ENCODE results near the gene MYO7B.

DNA sequence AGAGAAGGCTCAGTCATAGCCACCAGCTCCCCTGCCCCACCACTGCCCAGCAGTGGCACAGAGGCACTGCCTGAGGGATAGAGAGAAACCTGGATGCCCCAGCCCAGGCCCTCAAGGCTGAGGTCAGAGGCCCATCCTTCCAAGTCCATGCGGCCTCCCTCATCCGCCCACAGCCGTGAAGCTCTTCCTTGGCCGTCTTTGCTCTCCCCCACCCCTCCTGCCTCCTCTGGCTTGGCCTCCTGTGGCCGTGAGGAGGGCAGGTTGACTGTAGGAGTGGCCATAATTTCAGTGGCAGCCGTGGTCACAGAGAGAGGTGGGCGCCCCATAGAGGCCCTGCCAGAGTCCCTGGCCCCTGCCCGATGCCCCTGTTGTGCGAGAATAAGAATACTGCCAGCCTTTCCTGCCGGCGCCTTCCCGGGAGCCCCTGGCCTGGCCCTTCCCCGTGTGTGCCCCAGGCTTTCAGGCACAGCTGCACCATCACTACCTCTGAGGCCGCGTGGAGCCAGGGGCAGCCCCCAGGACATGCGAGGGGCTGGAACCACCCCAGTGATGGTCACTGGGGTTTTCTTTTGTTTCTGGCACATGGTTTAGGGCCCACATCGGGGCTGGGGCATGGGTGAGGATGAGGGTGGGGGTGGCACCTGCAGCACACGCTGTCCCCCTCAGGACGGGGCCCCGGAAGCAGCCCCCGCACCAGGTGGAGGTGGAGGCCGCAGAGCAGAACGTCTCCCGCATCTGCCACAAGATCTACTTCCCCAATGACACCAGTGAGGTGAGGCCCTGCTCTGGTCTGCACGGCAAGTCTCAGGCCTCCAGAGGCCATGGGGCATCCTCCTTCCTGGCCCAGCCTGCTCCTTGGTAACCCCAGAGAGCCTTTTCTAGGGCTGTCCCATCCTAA, 97.4 kb downstream of the MYO7B start:
- TF ChIP-seq, protein P1, sequence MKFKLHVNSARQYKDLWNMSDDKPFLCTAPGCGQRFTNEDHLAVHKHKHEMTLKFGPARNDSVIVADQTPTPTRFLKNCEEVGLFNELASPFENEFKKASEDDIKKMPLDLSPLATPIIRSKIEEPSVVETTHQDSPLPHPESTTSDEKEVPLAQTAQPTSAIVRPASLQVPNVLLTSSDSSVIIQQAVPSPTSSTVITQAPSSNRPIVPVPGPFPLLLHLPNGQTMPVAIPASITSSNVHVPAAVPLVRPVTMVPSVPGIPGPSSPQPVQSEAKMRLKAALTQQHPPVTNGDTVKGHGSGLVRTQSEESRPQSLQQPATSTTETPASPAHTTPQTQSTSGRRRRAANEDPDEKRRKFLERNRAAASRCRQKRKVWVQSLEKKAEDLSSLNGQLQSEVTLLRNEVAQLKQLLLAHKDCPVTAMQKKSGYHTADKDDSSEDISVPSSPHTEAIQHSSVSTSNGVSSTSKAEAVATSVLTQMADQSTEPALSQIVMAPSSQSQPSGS (CRISPR knock-in tag; IDR thresholded peaks at IDR 0.05) = no peak
- TF ChIP-seq CBFB (CRISPR knock-in tag; IDR thresholded peaks at IDR 0.05) (no peak), TAF1 (IDR thresholded peaks at IDR 0.05; ENCODE audit: control insufficient read depth, extremely low read depth, insufficient read depth, low read length, severe bottlenecking) (no peak)
- TF ChIP-seq, protein P2, sequence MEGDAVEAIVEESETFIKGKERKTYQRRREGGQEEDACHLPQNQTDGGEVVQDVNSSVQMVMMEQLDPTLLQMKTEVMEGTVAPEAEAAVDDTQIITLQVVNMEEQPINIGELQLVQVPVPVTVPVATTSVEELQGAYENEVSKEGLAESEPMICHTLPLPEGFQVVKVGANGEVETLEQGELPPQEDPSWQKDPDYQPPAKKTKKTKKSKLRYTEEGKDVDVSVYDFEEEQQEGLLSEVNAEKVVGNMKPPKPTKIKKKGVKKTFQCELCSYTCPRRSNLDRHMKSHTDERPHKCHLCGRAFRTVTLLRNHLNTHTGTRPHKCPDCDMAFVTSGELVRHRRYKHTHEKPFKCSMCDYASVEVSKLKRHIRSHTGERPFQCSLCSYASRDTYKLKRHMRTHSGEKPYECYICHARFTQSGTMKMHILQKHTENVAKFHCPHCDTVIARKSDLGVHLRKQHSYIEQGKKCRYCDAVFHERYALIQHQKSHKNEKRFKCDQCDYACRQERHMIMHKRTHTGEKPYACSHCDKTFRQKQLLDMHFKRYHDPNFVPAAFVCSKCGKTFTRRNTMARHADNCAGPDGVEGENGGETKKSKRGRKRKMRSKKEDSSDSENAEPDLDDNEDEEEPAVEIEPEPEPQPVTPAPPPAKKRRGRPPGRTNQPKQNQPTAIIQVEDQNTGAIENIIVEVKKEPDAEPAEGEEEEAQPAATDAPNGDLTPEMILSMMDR (IDR thresholded peaks at IDR 0.05 in 2 of 3, conservative IDR thresholded peaks at IDR 0.05 in 1 of 3; ENCODE audit: insufficient read depth in 2 of 3, low read depth in 1 of 3, low read length in 3 of 3) = no peak

Data from K562 (cell line).